A549 (cell line): ENCODE data around the gene DOC2B.

Experiments
- BCL3 ChIP-seq: fragments of >200 bp; sonication (Bioruptor Twin); formaldehyde crosslinking; IDR thresholded peaks from 3 replicates; pipeline ENCODE4 v1.6.1; 2016
- CBX2 ChIP-seq: fragments of 200-600 bp; sonication (generic); IDR thresholded peaks from 2 replicates; pipeline ENCODE4 v1.6.1; 2016; ENCODE audit warnings: low read depth, mild to moderate bottlenecking, borderline replicate concordance
- CEBPB ChIP-seq, 2 experiments: fragments of >200 bp in 1 of 2; sonication (Bioruptor Twin) in 1 of 2; formaldehyde crosslinking in 1 of 2; IDR thresholded peaks; 2 replicates each; pipeline ENCODE4 v1.6.1; 2012 to 2016
- CTCF ChIP-seq: fragments of >200 bp; sonication (Bioruptor Twin); formaldehyde crosslinking; IDR thresholded peaks from 3 replicates; pipeline ENCODE4 v1.5.1; 2016
- HES2 ChIP-seq: fragments of >200 bp; sonication (Bioruptor Twin); formaldehyde crosslinking; IDR thresholded peaks from 2 replicates; pipeline ENCODE4 v1.6.1; 2016
- JUN ChIP-seq, 2 experiments: fragments of >200 bp; sonication (Bioruptor Twin); formaldehyde crosslinking; IDR thresholded peaks; 2 replicates in 1 of 2; 3 replicates in 1 of 2; pipeline ENCODE4 v1.6.1; 2016 to 2017
- MAX ChIP-seq: IDR thresholded peaks from 2 replicates; pipeline ENCODE4 v1.6.1; 2012
- NPAS2 ChIP-seq: fragments of 250-450 bp; sonication (Bioruptor Pico); IDR thresholded peaks from 2 replicates; pipeline ENCODE4 v1.8.0; 2022; ENCODE audit warnings: mild to moderate bottlenecking, moderate library complexity, borderline replicate concordance
- PBX3 ChIP-seq: IDR thresholded peaks from 2 replicates; pipeline ENCODE4 v1.6.1; 2012
- POLR2A ChIP-seq: IDR thresholded peaks from 2 replicates; pipeline ENCODE4 v1.6.1; 2012; ENCODE audit warnings: mild to moderate bottlenecking, low read length
- RARB ChIP-seq: fragments of 250-450 bp; sonication (Bioruptor Pico); IDR thresholded peaks from 2 replicates; pipeline ENCODE4 v1.8.0; 2021; ENCODE audit warnings: mild to moderate bottlenecking, moderate library complexity
- REST ChIP-seq: fragments of 200-600 bp; sonication (generic); IDR thresholded peaks from 2 replicates; pipeline ENCODE4 v1.6.1; 2016; ENCODE audit warnings: antibody characterized with exemption, mild to moderate bottlenecking, moderate library complexity
- SREBF2 ChIP-seq: fragments of 450-650 bp; IDR thresholded peaks from 2 replicates; pipeline ENCODE4 v1.6.1; 2014; ENCODE audit warnings: mild to moderate bottlenecking, moderate library complexity

GRCh38 chr17:149231-149630 lies 32.2 kb downstream of the DOC2B start:
- TF ChIP-seq HES2 = no peak
- TF ChIP-seq REST = no peak
- no peak for TF ChIP-seq RARB
- TF ChIP-seq POLR2A = no peak
- no peak for TF ChIP-seq CEBPB (IDR thresholded peaks at IDR 0.05)
- TF ChIP-seq BCL3 = no peak
- TF ChIP-seq CTCF = no peak
- no peak for TF ChIP-seq SREBF2
- TF ChIP-seq NPAS2 (CRISPR knock-in tag) = no peak
- TF ChIP-seq MAX = no peak
- TF ChIP-seq PBX3 = no peak
- TF ChIP-seq CBX2 = no peak
- TF ChIP-seq JUN (IDR thresholded peaks at IDR 0.05) = no peak
